ENCODE measurements around the gene PARD3B. TPM values are rescaled to one million over a fixed set of nuclear protein-coding genes. Genes with fewer than 3 reads are reported as not detected.
"Not testable (repeated sequence)": the region's sequence is repeated elsewhere in the genome, so short reads cannot be mapped to it uniquely, and the experiment has no call there.

PARD3B gene
- total and polyA plus RNA-seq, 2 of the 4 experiments (the other 2 are of a cell fraction), result 3.3 to 15.6 TPM

DNA sequence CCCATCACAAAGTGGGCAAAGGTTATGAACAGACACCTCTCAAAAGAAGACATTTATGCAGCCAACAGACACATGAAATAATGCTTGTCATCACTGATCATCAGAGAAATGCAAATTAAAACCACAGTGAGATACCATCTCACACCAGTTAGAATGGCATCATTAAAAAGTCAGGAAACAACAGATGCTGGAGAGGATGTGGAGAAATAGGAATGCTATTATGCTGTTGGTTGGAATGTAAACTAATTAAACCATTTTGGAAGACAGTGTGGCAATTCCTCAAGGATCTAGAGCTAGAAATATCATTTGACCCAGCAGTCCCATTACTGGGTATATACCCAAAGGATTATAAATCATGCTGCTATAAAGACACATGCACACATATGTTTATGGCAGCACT lies 14.1 kb downstream of the PARD3B start:
- H3K4me3 ChIP-seq (ENCODE audit: insufficient read depth, low read depth, low read length); BruUV-seq (replicated peaks); H3K4me1 ChIP-seq (ENCODE audit: control insufficient read depth, insufficient read depth, low read length); in situ Hi-C loops (cut with MboI; ENCODE audit: low sequenced_read_pairs); H3K4ac ChIP-seq (ENCODE audit: low read depth, low read length); intact Hi-C loops (cut with micrococcal nuclease); POLR2A ChIA-PET (ENCODE audit: unreplicated experiment); H3K27me3 ChIP-seq (ENCODE audit: control insufficient read depth, insufficient read depth, low read length); CTCF ChIA-PET; H3K18ac ChIP-seq (ENCODE audit: low read depth, low read length); H3K14ac ChIP-seq (replicated peaks; ENCODE audit: low read depth, low read length); dilution Hi-C loops (cut with HindIII; ENCODE audit: low sequenced_read_pairs, unreplicated experiment); H3K4me2 ChIP-seq (ENCODE audit: low read depth, low read length); H3K23ac ChIP-seq (ENCODE audit: low read depth, low read length); DNase-seq; H3K9me1 ChIP-seq (ENCODE audit: insufficient read depth, low read length); ATAC-seq (ENCODE audit: low read depth); H3K9me3 ChIP-seq (ENCODE audit: control insufficient read depth, insufficient read depth, low read length); H4K5ac ChIP-seq (ENCODE audit: low read depth, low read length); H3K56ac ChIP-seq (ENCODE audit: extremely low read depth, insufficient read depth, low read length); H2AK9ac ChIP-seq (replicated peaks; ENCODE audit: low read depth, low read length, poor library complexity); H3K9ac ChIP-seq (ENCODE audit: low read depth, low read length); H3K27ac ChIP-seq (ENCODE audit: insufficient read depth, low read length); H4K8ac ChIP-seq (ENCODE audit: low read depth in 2 of 2, low read length in 2 of 2); H2AK5ac ChIP-seq (ENCODE audit: low read depth, low read length); H2BK5ac ChIP-seq (ENCODE audit: low read depth, low read length, poor library complexity, severe bottlenecking); H4K91ac ChIP-seq (ENCODE audit: insufficient read depth, low read depth, low read length); H2BK120ac ChIP-seq (ENCODE audit: low read depth, low read length); H3K36me3 ChIP-seq (ENCODE audit: control insufficient read depth, insufficient read depth, low read length); H2AFZ ChIP-seq (replicated peaks; ENCODE audit: low read length, poor library complexity); H2BK20ac ChIP-seq (ENCODE audit: low read depth, low read length); H2BK15ac ChIP-seq (ENCODE audit: low read depth, low read length); H4K20me1 ChIP-seq (ENCODE audit: insufficient read depth, low read length): not testable (repeated sequence)
- H3K79me1 ChIP-seq (ENCODE audit: low read depth in 1 of 2, low read length in 2 of 2), result peaks cover 48 to 60% of the 10 kb centered on the region in 2 experiments
